Central memory CD4-positive, alpha-beta T cell (primary cell): ENCODE measurements around the gene GPATCH4.
"Not testable (repeated sequence)": the region's sequence is repeated elsewhere in the genome, so short reads cannot be mapped to it uniquely, and the experiment has no call there.

ENCODE experiments used
- DNase-seq: peaks from one replicate; pipeline ENCODE4 v3.0.0; 2022
- total RNA-seq, 3 experiments: gene quantifications; one replicate each; lab custom pipeline; 2026; lab: John Stamatoyannopoulos, UW

GPATCH4 gene
- total RNA-seq, result 29.1 to 217 (median 33.9) reads per million in 3 experiments

- peak; percentile 71 for DNase-seq
Measured at GRCh38 chr1:156601122-156601830, at the start of gene GPATCH4. Gene GPATCH4 (minus strand): TSS chr1:156601479.

GRCh38 chr1:156648951-156649350 is 47.7 kb upstream of the GPATCH4 start:
- no peak for DNase-seq

- no peak for DNase-seq
Measured at GRCh38 chr1:156648496-156648895, 47.2 kb upstream of the GPATCH4 start.

- no peak for DNase-seq
Measured at GRCh38 chr1:156647351-156647750, 46.1 kb upstream of the GPATCH4 start.

DNA sequence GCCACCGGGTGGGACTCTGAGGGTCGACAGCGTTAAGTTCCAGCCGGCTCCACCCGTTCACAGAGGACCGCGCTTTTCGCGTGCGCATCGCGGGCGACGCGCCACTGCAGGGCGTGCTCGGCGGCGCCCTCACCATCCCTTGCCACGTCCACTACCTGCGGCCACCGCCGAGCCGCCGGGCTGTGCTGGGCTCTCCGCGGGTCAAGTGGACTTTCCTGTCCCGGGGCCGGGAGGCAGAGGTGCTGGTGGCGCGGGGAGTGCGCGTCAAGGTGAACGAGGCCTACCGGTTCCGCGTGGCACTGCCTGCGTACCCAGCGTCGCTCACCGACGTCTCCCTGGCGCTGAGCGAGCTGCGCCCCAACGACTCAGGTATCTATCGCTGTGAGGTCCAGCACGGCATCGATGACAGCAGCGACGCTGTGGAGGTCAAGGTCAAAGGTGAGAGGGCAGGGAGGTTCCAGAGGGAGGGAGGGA is 45.5 kb upstream of the GPATCH4 start:
- DNase-seq, result no peak

GRCh38 chr1:156645666-156646065 is 44.4 kb upstream of the GPATCH4 start:
- no peak for DNase-seq

DNA sequence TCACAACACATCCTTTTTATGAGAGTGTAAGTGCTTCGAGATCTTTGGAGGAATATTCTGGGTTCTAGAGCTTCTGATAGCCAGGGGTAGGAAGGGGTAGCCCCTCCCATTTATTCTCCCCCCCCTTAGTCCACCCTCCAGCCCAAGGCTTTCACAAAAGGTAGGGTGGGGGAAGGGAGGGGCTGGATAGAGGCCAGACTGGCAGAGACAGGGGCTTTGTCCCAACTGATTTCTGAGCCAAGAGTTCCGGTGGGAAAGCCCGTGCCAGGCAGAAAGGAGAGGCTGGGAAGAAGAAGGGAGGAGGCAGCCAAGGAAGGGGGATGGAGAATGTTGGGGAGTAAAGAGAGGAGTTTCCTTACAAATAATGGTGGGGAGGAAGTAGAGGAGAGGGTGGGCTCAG is 43.8 kb upstream of the GPATCH4 start:
- no peak for DNase-seq

DNA sequence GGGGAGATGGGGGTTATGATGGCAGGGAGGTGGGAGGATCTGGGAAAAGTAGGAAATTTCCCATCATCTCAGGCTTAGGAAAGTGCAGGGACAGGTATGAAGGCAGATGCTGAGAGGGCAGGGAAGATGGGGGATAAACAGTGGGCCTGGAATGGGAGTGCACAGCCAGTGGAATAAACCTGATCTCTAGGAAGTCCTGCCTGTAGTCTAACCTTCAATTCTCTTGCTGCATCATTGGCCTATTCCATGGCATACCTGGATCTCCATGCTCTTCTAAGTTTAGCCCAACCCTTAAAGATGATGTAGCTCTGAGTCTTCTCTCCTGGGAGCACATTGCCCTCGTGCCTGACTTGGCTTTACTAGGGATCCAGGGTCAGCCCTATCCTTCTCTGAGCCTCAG is 43.4 kb upstream of the GPATCH4 start:
- DNase-seq, result no peak

DNA sequence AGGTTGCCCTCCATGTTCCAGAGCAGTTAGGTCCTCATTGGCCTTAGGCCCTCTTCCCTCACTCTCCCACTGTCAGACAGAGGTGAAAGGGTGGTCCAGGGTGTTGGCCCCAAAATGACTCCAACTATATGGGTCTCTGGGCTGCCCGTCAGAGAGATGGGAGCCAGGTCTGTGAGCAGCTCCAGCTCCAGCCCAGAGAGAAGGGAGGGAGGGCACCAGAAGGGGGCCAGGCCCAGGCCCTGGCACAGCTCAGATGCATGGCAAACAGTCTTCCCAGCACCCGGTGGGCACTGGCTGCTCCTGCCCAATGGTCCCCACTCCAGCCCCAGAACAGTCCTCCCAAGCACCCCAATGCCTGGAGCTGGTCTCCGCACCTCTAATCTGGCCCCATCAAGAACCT is 42.9 kb upstream of the GPATCH4 start:
- DNase-seq, result no peak

DNA sequence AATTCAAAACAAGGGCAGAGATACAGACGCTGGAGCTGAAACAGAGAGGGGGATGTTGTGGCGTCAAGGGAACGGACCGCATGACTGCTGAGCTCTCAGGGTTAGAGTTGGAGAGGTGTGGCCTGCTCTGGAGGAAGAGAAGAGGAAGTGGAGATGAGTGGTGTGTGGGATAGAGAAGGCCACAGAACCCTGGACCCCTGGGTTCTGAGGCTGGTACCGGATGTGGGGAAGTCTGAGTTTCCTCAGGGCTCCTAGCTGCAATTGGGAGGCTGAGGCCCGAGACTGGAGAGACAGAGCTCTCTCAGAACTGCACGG is 42.5 kb upstream of the GPATCH4 start:
- peak; percentile 35 for DNase-seq

- DNase-seq, result no peak
Measured at GRCh38 chr1:156643049-156643777, 41.9 kb upstream of the GPATCH4 start.

DNA sequence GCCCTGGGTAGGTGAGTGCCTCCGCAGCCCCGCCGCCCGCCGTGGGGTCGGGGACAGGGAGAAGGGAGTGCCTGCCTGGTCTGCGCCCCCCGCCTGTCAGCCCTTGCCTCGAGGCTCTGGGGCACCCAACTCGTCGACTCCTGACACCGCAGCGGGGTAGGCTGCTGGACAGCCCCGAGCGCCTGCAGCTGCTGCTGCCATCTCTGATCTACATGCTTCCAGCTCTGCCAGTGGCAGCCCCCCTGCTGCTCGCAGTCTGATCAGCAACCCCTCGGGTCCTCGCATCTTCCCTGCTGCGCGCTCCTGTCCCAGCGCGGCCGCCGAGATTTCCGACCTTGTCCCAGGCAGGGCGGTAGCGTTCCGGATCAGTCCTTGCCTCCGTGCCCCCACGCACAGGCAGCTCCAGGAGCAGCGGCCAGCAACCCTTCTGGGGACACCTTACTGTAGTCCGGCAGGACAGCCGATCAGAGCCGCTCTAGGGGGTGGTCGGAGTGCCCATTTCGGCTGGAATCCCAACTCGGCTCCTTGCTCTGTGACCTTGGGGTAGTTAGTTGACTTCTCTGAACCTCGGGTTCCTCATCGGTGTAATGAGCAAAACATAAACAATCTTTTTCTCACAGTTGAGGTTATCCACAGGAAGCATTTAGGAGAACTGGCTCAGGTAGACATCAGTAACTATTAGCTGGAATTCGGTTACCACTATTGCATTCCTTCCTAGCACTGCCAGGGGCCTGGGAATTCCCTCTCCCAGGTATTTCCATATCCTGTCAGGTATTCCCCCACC is 41.2 kb upstream of the GPATCH4 start:
- DNase-seq, result no peak

DNA sequence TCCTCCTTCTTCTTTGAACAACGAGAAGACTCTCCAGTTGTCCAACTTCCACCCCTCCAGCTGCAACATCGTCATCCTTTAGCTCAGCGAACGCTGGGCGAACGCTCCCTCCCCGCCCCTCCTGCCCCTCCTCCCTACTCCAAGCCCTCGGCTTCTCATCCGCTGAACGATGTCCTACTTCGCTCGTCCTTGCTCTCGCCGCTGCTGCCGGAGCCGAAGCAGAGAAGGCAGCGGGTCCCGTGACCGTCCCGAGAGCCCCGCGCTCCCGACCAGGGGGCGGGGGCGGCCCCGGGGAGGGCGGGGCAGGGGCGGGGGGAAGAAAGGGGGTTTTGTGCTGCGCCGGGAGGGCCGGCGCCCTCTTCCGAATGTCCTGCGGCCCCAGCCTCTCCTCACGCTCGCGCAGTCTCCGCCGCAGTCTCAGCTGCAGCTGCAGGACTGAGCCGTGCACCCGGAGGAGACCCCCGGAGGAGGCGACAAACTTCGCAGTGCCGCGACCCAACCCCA is 40.5 kb upstream of the GPATCH4 start, which contains the start of gene BCAN:
Gene BCAN (plus strand): TSS at position 357 of the 504 bp plus-strand sequence. CDS start 3,938 bp downstream, outside the sequence.
- DNase-seq, result no peak

GRCh38 chr1:156640842-156641706 is 39.8 kb upstream of the GPATCH4 start:
- no peak for DNase-seq

DNA sequence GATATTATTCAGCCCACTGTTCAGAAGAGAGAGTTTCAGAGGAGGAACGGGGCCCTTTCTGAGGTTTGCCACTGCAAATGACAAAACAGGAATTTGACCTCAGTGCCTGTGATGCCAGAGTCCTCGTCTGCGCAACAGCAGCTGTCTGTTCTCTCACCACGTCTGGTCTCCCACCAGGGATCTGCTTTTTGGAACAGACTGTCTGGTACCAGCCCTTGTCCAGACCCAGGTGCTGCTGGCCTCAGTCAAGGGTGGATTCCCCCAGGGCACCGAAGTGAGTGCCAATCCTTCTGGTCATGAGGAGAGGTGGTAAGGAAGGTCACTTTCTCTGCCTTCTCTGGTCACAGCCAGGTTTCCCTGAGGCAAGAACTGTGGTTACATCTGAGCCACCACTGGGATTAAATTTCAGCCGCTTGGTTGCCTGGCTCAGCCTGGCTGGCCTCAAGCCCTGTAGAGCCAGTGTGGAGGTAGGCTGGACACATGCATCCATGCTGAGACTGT is 38.4 kb upstream of the GPATCH4 start:
- DNase-seq, result no peak

- no peak for DNase-seq
Measured at GRCh38 chr1:156638189-156638985, 37.1 kb upstream of the GPATCH4 start.

DNA sequence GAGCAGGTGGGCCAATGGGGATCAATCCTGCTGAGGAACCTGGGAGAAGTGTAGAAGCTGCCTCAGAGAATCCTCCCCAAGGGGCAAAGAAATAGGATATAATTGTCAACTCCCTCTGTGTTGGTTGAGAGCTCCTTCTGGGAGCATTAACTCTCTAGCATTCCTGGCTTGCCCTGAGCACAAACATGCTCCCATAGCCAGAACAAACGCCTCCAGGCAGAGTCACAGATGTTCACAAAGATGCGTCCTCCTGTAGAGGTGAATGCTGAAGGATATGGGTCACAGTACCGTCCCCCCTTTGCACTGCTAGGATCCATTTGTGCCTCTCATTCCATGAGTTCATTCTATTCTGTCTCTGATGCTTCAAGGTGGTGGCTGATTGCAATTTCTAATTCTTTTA is 31.1 kb upstream of the GPATCH4 start:
- no peak for DNase-seq

DNA sequence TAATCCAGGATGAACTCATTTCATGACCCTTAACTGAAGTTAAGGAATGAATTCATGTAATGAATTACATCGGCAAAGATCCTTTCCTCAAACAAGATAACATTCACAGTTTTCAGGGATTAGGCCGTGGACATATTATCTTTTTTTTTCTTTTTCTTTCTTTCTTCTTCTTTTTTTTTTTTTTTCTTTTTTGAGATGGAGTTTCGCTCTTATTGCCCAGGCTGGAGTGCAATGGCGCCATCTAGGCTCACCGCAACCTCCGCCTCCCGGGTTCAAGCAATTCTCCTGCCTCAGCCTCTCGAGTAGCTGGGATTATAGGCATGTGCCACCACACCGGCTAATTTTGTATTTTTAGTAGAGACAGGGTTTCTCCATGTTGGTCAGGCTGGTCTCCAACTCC is 29.9 kb upstream of the GPATCH4 start:
- not testable (repeated sequence) for DNase-seq

- DNase-seq, result no peak
Measured at GRCh38 chr1:156629823-156630449, 28.7 kb upstream of the GPATCH4 start.

GRCh38 chr1:156627313-156627880 is 26.1 kb upstream of the GPATCH4 start:
- peak; percentile 8 for DNase-seq
